Measurements from ENCODE around the gene SKOR1. TPM values are rescaled to one million over a fixed set of nuclear protein-coding genes. Genes with fewer than 3 reads are reported as not detected.

SKOR1 gene
- total RNA-seq, 1 experiment from 2014 or later: 0.13 TPM

GRCh38 chr15:67784090-67784781 lies 41.1 kb upstream of the SKOR1 start:
- no peak overlapping the region for H3K9ac ChIP-seq (ENCODE audit: extremely low read depth, insufficient read length, low read length)
- no peak overlapping the region for H2AK5ac ChIP-seq (ENCODE audit: insufficient read length, low read length)
- H3K4ac ChIP-seq (ENCODE audit: low read depth, low read length): no peak overlapping the region
- no peaks in the 10 kb centered on the region for H3K27me3 ChIP-seq (ENCODE audit: insufficient read depth, low read length)
- no peaks in the 10 kb centered on the region for H4K20me1 ChIP-seq (ENCODE audit: control insufficient read depth, insufficient read depth, insufficient read length)
- no peak for TF ChIP-seq CTCF (conservative IDR thresholded peaks at IDR 0.05)
- no peak overlapping the region for H3K18ac ChIP-seq (ENCODE audit: insufficient read length, low read depth, low read length)
- no peak overlapping the region for H2BK12ac ChIP-seq (ENCODE audit: insufficient read length, low read depth, low read length)
- no peak overlapping the region for H2BK120ac ChIP-seq (ENCODE audit: low read depth, low read length, poor library complexity, severe bottlenecking)
- no peak overlapping the region for H3K56ac ChIP-seq (ENCODE audit: insufficient read length, low read depth, low read length)
- H3K27ac ChIP-seq (ENCODE audit: insufficient read length, low read depth, low read length): no peak overlapping the region
- H4K5ac ChIP-seq (ENCODE audit: insufficient read length, low read depth, low read length): no peak overlapping the region
- no peaks in the 10 kb centered on the region for H3K9me3 Mint-ChIP-seq
- H3K79me2 ChIP-seq (ENCODE audit: insufficient read depth, low read length): no peaks in the 10 kb centered on the region
- no peak for DNase-seq
- H3K36me3 Mint-ChIP-seq (ENCODE audit: insufficient read depth in 1 of 3, low read depth in 3 of 3): no peaks in the 10 kb centered on the region
- H3K79me1 ChIP-seq (ENCODE audit: insufficient read depth, low read depth, low read length, poor library complexity, severe bottlenecking): no peaks in the 10 kb centered on the region
- H3K9me3 ChIP-seq (ENCODE audit: control insufficient read depth, low read depth, low read length): no peaks in the 10 kb centered on the region
- no peak overlapping the region for H2BK20ac ChIP-seq (ENCODE audit: low read depth, low read length, poor library complexity, severe bottlenecking)
- H2BK15ac ChIP-seq (ENCODE audit: low read depth, low read length): no peak overlapping the region
- H4K91ac ChIP-seq (ENCODE audit: insufficient read length, low read depth, low read length): no peak overlapping the region
- H3K4me1 Mint-ChIP-seq: peaks cover 42 to 52% of the 10 kb centered on the region in 2 experiments
- H3K27ac Mint-ChIP-seq: no peak overlapping the region
- no peak overlapping the region for H2AFZ ChIP-seq (ENCODE audit: low read length)
- H4K8ac ChIP-seq (replicated peaks; ENCODE audit: insufficient read length, low read depth, low read length): no peak overlapping the region
- no peaks in the 10 kb centered on the region for H3K23me2 ChIP-seq (ENCODE audit: insufficient read length, low read depth, low read length, poor library complexity, severe bottlenecking)
- H3K23ac ChIP-seq (ENCODE audit: insufficient read length, low read depth, low read length): no peak overlapping the region
- no peak overlapping the region for H3T11ph ChIP-seq (ENCODE audit: low read length)
- H3K4me3 Mint-ChIP-seq: no peak overlapping the region
- no peak overlapping the region for H3K14ac ChIP-seq (ENCODE audit: insufficient read depth, low read length)
- WGBS (ENCODE audit: extremely low coverage, insufficient read length, low lambda C conversion rate): no CpG with 5 or more reads among the region's 4 CpGs
- H2BK5ac ChIP-seq (ENCODE audit: insufficient read length, low read length): no peak overlapping the region
- no peaks in the 10 kb centered on the region; the same call in 1 of the 2 replicates for H3K4me1 ChIP-seq (ENCODE audit: insufficient read depth, low read length)
- H3K27me3 Mint-ChIP-seq (ENCODE audit: low read depth): peaks cover 1% of the 10 kb centered on the region; the same call in 1 of the 2 replicates
- H3K4me2 ChIP-seq (ENCODE audit: insufficient read depth, insufficient read length, low read length): no peak overlapping the region
